NCI-H446 treated with DMSO at 0.1 percent for 48 hours (cell line): ENCODE results near the gene RIPOR1.
A peak's percentile ranks its signal among the peaks of the same experiment; 100 is the strongest.
"Not testable (repeated sequence)": the region's sequence is repeated elsewhere in the genome, so short reads cannot be mapped to it uniquely, and the experiment has no call there.

Experiments used
- DNase-seq: peaks from one replicate; lab custom pipeline; 2025; lab: John Stamatoyannopoulos, UW

The RIPOR1 gene

GRCh38 chr16:67516296-67517154 is 12.1 kb upstream of the RIPOR1 start:
- DNase-seq, result no peak

DNA sequence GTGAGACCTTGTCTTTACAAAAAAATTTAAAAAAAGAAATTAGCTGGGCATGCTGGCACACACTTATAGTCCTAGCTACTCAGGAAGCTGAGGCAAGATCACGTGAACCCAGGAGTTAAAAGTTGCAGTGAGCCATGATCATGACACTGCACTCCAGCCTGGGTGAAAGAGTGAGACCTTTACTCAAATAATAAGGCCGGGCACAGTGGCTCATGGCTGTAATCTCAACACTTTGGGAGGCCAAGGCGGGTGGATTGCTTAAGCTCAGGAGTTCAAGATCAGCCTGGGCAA is 11.5 kb upstream of the RIPOR1 start:
- no peak for DNase-seq

DNA sequence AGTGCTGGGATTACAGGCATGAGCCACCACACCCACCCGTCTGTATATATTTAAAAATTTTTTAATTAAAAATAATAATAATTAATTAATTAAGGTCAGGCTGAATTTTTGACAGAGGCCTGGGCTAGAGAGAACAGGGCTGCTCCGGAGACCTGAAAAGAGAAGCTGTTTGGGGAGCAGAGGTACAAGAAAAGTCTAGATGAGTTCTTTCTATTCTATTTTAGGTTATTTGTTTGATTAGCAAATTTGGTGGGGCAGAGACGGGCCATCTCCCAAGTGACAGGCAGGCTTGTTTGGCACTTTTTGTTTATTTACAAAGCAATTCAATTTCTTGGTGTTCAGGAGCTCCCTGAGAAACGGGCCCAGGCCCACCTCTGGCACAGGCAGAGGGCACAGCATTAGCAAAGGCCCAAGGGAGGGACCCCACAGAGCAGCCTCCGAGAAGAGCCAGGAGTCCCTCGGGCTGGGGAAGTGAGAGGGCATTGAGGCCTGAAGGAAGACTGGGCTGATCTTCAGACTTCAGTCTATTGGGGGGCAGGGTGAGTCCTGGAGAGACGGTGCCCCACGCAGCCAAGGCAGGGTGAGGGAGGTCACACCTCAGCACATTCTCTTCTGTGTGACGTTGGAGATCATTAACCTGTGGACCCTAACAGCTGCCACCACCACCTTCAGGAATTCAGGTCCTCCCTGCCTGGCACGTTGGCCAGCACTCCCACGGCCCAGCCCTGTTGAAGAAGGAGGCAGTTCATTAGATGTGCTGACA is 10.8 kb upstream of the RIPOR1 start:
- no peak for DNase-seq

- no peak for DNase-seq
Observed at GRCh38 chr16:67518676-67519075, 10.0 kb upstream of the RIPOR1 start.

DNA sequence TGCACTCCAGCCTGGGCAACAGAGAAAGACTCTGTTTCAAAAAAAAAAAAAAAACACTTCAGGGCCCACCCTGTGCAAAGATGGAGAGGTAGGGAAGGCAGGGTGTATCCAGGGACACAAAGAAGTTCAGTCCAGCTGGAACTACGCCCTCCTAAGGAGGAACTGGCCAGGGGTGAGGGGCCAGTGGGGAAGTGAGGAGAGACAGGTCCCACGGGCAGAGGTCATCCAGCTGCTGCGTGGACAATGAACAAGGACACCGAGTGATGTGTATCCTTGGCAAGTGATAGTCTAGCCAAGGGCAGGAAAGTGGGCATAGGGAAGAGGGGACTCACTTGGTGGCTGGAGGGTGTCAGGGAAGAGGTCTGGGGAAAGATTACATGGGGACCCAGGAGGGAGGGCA is 9.4 kb upstream of the RIPOR1 start:
- DNase-seq, result no peak

DNA sequence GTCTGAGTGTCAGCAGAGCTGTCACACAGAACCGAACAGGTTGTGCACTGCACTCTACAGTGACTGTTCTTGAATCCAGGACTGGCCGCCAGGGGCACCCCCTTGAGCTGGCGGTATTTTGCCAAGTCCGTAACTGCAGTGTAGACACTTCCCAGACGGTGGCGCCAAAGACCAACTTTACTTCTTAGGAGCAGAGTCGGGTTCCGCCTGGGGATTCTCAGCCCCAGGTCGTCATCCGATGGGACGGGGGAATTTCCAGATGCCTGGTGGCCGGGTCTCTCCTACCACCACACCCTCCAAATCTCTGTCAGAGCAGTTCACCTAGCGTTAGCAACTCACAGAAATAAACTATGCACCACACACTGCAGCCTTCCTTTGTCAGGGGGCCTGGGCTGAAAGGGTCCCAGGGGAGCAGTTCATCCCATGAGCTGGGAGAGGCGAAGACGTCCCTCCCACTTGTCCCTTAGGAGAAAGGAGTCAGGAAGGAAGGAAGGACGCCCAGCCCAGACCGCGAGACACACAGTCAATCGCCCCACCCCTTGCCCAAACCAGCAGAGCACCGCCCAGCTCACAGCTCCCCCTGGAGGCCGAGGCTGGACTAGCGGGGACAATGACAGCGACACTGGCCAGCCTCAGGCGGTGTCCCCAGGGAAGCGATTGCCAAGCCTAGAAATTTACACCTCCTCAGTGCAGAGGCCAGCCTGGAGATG is 7.4 kb upstream of the RIPOR1 start:
- DNase-seq, result peak; percentile 61

DNA sequence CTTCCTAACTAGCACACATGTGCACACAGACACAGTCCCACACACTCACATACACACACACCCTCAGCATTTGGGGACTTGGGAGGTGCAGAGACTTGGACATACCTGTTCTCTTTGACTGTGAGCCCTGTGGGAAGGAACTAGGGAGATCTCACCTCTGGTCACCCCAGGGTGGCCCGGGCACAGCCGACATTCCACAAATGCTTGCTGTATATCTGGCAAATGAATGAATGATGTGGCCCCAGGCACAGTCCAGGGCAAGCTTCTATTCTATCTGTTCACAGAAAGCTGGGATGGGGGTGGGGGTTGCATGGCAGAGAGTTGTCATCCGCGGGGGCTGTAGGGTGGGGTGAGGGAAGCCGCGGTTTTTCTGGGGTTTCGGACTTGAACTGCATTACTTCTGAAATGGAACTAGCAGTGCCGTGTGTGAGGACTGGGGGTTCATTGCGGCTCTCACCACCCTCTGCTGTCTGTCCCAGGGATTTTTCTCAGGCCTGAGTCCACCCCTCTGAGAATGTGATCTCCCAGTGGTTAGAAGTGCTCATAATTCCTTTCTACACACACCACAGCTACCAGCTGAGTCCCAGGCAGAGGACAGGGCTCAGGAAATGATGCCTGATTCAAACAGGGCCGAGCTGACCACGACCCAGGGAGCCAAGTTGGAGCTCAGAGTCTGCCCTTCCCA is 3.3 kb upstream of the RIPOR1 start:
- DNase-seq, result no peak

GRCh38 chr16:67526149-67526791 is 2.4 kb upstream of the RIPOR1 start:
- DNase-seq, result no peak

GRCh38 chr16:67528870-67529581 is 397 bp downstream of the RIPOR1 start:
- no peak for DNase-seq

GRCh38 chr16:67529582-67530012 is 968 bp downstream of the RIPOR1 start:
- DNase-seq, result no peak

- no peak for DNase-seq
Observed at GRCh38 chr16:67530013-67530939, 1.6 kb downstream of the RIPOR1 start.

DNA sequence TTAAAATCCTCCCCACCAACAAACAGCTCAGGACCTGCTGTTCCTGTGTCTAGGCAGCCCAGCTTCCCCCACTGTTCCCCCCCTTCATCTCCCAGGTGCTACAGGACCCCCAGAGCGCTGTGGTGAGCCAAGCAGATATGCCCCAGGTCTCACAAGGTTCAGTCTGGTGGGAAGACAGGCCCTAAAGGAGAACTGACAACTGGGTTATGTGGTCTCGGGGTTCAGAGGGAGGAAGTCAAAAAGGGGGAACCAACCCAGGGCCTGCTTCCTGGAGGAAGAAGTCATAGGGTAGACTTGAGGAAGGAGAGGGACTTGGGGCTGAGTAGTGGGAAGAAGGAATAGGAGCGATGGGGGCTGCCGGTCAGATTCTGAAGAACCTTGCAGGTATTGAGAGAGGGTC is 2.6 kb downstream of the RIPOR1 start:
- no peak for DNase-seq

- DNase-seq, result no peak
Observed at GRCh38 chr16:67533024-67533560, 4.5 kb downstream of the RIPOR1 start.

DNA sequence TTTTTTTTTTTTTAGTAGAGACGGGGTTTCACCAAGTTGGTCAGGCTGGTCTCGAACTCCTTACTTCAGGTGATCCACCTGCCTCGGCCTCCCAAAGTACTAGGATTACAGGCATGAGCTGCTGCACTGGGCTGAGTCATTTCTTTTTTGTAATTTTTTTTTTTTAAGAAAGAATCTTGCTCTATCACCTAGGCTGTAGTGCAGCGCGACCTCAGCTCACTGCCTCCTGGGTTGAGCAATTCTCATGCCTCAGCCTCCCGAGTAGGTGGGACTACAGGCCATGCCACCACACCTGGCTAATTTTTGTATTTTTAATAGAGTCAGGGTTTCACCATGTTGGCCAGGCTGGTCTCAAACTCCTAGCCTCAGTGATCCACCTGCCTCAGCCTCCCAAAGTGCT is 5.4 kb downstream of the RIPOR1 start:
- DNase-seq, result not testable (repeated sequence)

- DNase-seq, result no peak
Observed at GRCh38 chr16:67534431-67534830, 5.8 kb downstream of the RIPOR1 start.

GRCh38 chr16:67535201-67535600 is 6.6 kb downstream of the RIPOR1 start:
- no peak for DNase-seq

- DNase-seq, result no peak
Observed at GRCh38 chr16:67537270-67537635, 8.6 kb downstream of the RIPOR1 start.

- DNase-seq, result no peak
Observed at GRCh38 chr16:67537636-67538591, 9.3 kb downstream of the RIPOR1 start.

DNA sequence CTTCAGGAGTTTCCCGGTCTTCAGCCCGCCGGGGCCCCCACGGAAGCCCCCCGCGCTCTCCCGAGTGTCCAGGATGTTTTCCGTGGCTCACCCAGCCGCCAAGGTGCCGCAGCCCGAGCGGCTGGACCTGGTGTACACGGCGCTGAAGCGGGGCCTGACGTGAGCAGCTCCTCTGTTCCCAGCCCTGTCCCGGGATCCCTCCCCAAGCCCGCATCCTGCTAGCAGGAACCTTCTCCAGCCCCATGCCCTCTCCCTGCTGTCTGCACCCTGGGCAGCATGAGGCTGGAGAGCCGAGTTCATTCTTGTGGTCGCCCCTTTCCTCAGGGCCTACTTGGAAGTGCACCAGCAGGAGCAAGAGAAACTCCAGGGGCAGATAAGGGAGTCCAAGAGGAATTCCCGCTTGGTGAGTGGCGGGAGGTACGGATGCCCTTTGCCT is 10.1 kb downstream of the RIPOR1 start:
- DNase-seq, result no peak
